ENCODE measurements around the gene THRB. TPM values are rescaled to one million over a fixed set of nuclear protein-coding genes. Genes with fewer than 3 reads are reported as not detected.

The THRB gene
- total RNA-seq, 2 donors from 2014 or later = 0.24 to 0.26 TPM

- TF ChIP-seq CTCF (conservative IDR thresholded peaks at IDR 0.05) = no peak
- Mint-ChIP-seq H3K36me3 (ENCODE audit: low read depth) (no peaks in the 10 kb centered on the region), H3K27me3 (ENCODE audit: insufficient read depth) (no peaks in the 10 kb centered on the region), H3K4me1 (peaks cover 13% of the 10 kb centered on the region), H3K4me3 (no peak overlapping the region), H3K27ac (no peak overlapping the region), H3K9me3 (no peaks in the 10 kb centered on the region)
- no peaks in the 10 kb centered on the region for H3K9me3 ChIP-seq (ENCODE audit: control insufficient read depth, low read length)
- no peak overlapping the region for H3K27ac ChIP-seq (ENCODE audit: low read depth, low read length)
- no peaks in the 10 kb centered on the region for H3K36me3 ChIP-seq (ENCODE audit: control insufficient read depth, insufficient read depth, low read length)
- whole genome bisulfite sequencing, 2 experiments (ENCODE audit: insufficient coverage in 1 of 2, insufficient read length in 1 of 2) = 80 to 85% methylated on average over 1 to 2 of the region's 3 CpGs
- no peaks in the 10 kb centered on the region for H3K27me3 ChIP-seq (ENCODE audit: control insufficient read depth, insufficient read depth, low read length, poor library complexity, severe bottlenecking)
- no peak overlapping the region for H3K9ac ChIP-seq (ENCODE audit: extremely low read depth, low read length, poor library complexity, severe bottlenecking)
- DNase-seq = no peak
- H3K4me3 ChIP-seq (ENCODE audit: low read length) = no peak overlapping the region
- H3K4me1 ChIP-seq (ENCODE audit: control insufficient read depth, insufficient read depth, low read length) = peaks cover 4% of the 10 kb centered on the region
Observed at GRCh38 chr3:24378313-24378712, 116.3 kb downstream of the THRB start.

DNA sequence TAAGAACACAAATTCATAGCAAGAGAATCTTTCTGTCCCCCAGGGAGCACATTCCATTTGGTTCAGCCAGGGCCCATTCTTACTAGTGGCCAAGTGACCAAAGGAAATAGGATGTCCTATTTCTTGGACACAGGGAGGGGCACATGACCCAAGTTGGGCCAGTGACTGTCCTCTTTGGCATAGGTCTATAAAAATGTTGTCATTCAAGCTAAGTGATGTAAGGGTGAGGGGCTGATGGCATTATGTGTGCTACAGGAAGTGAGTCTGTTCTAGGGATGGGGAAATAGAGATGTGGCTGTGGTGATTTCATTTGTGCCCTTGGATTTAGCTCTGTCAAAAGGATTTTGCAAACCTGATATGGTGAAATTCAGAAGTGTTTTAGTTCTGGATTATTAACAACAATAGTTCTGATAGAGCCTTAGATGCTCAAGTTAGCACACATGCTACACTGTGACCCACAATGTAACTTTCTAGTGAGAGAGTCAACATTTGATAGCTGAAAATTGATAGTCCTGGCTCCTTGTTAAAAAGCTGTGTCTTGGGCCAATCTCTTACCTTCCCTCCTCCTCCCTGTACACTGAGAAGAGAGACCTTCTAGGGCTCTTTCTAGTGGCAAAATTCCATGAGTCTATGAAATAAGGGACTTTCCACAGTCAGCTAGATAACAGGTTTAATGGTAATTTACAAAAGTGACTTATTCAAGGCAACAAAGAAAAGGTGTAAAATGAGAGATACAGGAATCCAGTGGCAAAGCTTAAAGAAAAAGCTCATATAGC, 117.2 kb downstream of the THRB start:
- TF ChIP-seq CTCF (conservative IDR thresholded peaks at IDR 0.05) = no peak
- H3K27me3 ChIP-seq (ENCODE audit: control insufficient read depth, insufficient read depth, low read length, poor library complexity, severe bottlenecking) = no peaks in the 10 kb centered on the region
- H3K4me1 ChIP-seq (ENCODE audit: control insufficient read depth, insufficient read depth, low read length) = peaks cover 4% of the 10 kb centered on the region
- H3K4me3 Mint-ChIP-seq = no peak overlapping the region
- H3K9me3 ChIP-seq (ENCODE audit: control insufficient read depth, low read length) = no peaks in the 10 kb centered on the region
- no peak overlapping the region for H3K9ac ChIP-seq (ENCODE audit: extremely low read depth, low read length, poor library complexity, severe bottlenecking)
- H3K27ac Mint-ChIP-seq = no peak overlapping the region
- H3K36me3 ChIP-seq (ENCODE audit: control insufficient read depth, insufficient read depth, low read length) = no peaks in the 10 kb centered on the region
- no peak overlapping the region for H3K27ac ChIP-seq (ENCODE audit: low read depth, low read length)
- no peaks in the 10 kb centered on the region for H3K36me3 Mint-ChIP-seq (ENCODE audit: low read depth)
- no peaks in the 10 kb centered on the region for H3K9me3 Mint-ChIP-seq
- no peak overlapping the region for H3K4me3 ChIP-seq (ENCODE audit: low read length)
- no peak for DNase-seq
- H3K4me1 Mint-ChIP-seq = peaks cover 15% of the 10 kb centered on the region
- no peaks in the 10 kb centered on the region for H3K27me3 Mint-ChIP-seq (ENCODE audit: insufficient read depth)

GRCh38 chr3:24375947-24376384, 118.7 kb downstream of the THRB start:
- no peaks in the 10 kb centered on the region for H3K36me3 ChIP-seq (ENCODE audit: control insufficient read depth, insufficient read depth, low read length)
- no peak overlapping the region for H3K4me3 ChIP-seq (ENCODE audit: low read length)
- H3K36me3 Mint-ChIP-seq (ENCODE audit: low read depth) = no peaks in the 10 kb centered on the region
- H3K9me3 ChIP-seq (ENCODE audit: control insufficient read depth, low read length) = no peaks in the 10 kb centered on the region
- TF ChIP-seq CTCF (conservative IDR thresholded peaks at IDR 0.05) = no peak
- peaks cover 15% of the 10 kb centered on the region for H3K4me1 Mint-ChIP-seq
- no peak overlapping the region for H3K27ac ChIP-seq (ENCODE audit: low read depth, low read length)
- H3K4me1 ChIP-seq (ENCODE audit: control insufficient read depth, insufficient read depth, low read length) = peaks cover 4% of the 10 kb centered on the region
- H3K9ac ChIP-seq (ENCODE audit: extremely low read depth, low read length, poor library complexity, severe bottlenecking) = no peak overlapping the region
- 85 to 100% methylated on average over 1 to 3 of the region's 3 CpGs for WGBS, 2 experiments (ENCODE audit: insufficient coverage in 1 of 2, insufficient read length in 1 of 2)
- H3K27me3 ChIP-seq (ENCODE audit: control insufficient read depth, insufficient read depth, low read length, poor library complexity, severe bottlenecking) = peaks cover 2% of the 10 kb centered on the region
- DNase-seq = no peak
- H3K27ac Mint-ChIP-seq = no peak overlapping the region
- H3K9me3 Mint-ChIP-seq = no peaks in the 10 kb centered on the region
- H3K4me3 Mint-ChIP-seq = no peak overlapping the region
- peaks cover 3% of the 10 kb centered on the region for H3K27me3 Mint-ChIP-seq (ENCODE audit: insufficient read depth)
